AG09309 (cell line): ENCODE measurements around the gene MST1.

Experiments used
- DNase-seq: peaks from one replicate; pipeline ENCODE4 v3.0.0-alpha.2; 2010; ENCODE audit warnings: low read depth
- H3K4me3 ChIP-seq: 2 replicates; pipeline ENCODE4 v1.5.1; 2011; ENCODE audit warnings: mild to moderate bottlenecking, low read depth, low read length, moderate library complexity; ENCODE audit not compliant: control insufficient read depth
- CTCF ChIP-seq: IDR thresholded peaks from 2 replicates; pipeline ENCODE4 v1.5.1; 2011; ENCODE audit warnings: mild to moderate bottlenecking, low read depth, low read length, inconsistent platforms; ENCODE audit not compliant: insufficient read depth, control insufficient read depth; ENCODE audit errors: missing control alignments

MST1 gene

GRCh38 chr3:49722896-49723295 lies 33.6 kb upstream of the MST1 start:
- peak overlapping the region; percentile 73 for H3K4me3 ChIP-seq
- no peak for DNase-seq
- TF ChIP-seq CTCF: no peak

- DNase-seq: no peak
- no peak for TF ChIP-seq CTCF
- peak overlapping the region; percentile 73 for H3K4me3 ChIP-seq
Observed at GRCh38 chr3:49721896-49722781, 32.9 kb upstream of the MST1 start.

- no peak for TF ChIP-seq CTCF
- no peak for DNase-seq
- H3K4me3 ChIP-seq: no peak overlapping the region
Observed at GRCh38 chr3:49721596-49721895, 32.3 kb upstream of the MST1 start.

- no peak for DNase-seq
- no peak for TF ChIP-seq CTCF
Observed at GRCh38 chr3:49720855-49721595, 31.8 kb upstream of the MST1 start.

GRCh38 chr3:49719214-49719884 lies 30.1 kb upstream of the MST1 start, which contains the start of gene AMIGO3:
Gene AMIGO3 (minus strand): TSS chr3:49719684. CDS start chr3:49719465, 219 bp downstream.
- peak within 1 kb of the TSS; percentile 42 for H3K4me3 ChIP-seq
- peak; percentile 42 for TF ChIP-seq CTCF
- peak; percentile 58 for DNase-seq

More at GRCh38 chr3:49720855-49721595, 31.8 kb upstream of the MST1 start:
- H3K4me3 ChIP-seq: no peak overlapping the region

GRCh38 chr3:49718858-49719213 lies 29.6 kb upstream of the MST1 start:
- TF ChIP-seq CTCF: no peak
- H3K4me3 ChIP-seq: peak overlapping the region; percentile 42
- no peak for DNase-seq
